Mesodermal cell (in vitro differentiated cells): ENCODE data around the gene TSPAN18.

Experiments used
- H3K27ac ChIP-seq: 2 replicates; pipeline ENCODE4 v1.7.0; 2013; ENCODE audit warnings: mild to moderate bottlenecking, low read depth, low read length, moderate library complexity; ENCODE audit not compliant: severe bottlenecking
- H3K36me3 ChIP-seq: 2 replicates; pipeline ENCODE4 v1.7.1; 2013; ENCODE audit warnings: mild to moderate bottlenecking, low read length, moderate library complexity; ENCODE audit not compliant: control insufficient read depth, insufficient read depth
- H3K4me1 ChIP-seq: one replicate; pipeline ENCODE4 v1.7.1; 2013; ENCODE audit warnings: mild to moderate bottlenecking, low read length; ENCODE audit not compliant: insufficient read depth, control insufficient read depth, poor library complexity, severe bottlenecking
- H3K4me3 ChIP-seq: 2 replicates; pipeline ENCODE4 v1.7.0; 2013; ENCODE audit warnings: low read length, control low read depth, mild to moderate bottlenecking; ENCODE audit not compliant: insufficient read depth, poor library complexity, severe bottlenecking; ENCODE audit errors: extremely low read depth
- H3K9me3 ChIP-seq: 2 replicates; pipeline ENCODE4 v1.7.1; 2013; ENCODE audit warnings: mild to moderate bottlenecking, low read length, moderate library complexity; ENCODE audit not compliant: control insufficient read depth
- WGBS, 2 experiments: methylation state at CpG; one replicate each; pipeline ENCODE4 v1.1.5; 2013; ENCODE audit warnings: missing lambda C conversion rate in 2 of 2; ENCODE audit not compliant: insufficient coverage in 2 of 2; 5-methylcytosine and 5-hydroxymethylcytosine counted together

Gene TSPAN18

DNA sequence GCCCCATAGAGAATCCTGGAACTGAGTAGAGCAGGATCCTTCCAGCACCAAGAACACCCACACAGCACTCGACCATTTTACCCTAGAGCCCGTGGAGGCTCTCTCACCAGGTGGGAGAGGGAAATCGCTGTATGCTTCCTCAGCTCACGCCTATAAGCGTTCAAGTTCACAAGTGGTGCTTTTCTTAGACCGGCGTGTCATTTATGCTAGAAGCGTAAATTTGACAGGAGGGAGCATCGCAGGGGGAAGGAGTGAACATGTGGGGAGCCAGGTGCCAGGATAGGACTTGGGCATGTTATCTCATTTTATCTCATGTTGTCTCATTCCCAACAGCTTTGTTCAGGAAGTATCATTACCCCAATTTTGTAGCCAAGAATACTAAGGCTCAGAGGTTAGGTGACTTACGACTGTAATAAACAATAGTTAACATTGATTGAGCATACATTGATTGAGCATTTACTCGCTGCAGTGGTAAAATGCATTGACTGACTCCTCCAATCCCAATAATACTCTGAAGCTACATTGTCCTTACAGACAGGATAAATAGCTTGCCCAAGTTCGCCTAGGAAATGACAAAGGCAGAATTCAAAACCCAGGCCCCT lies 243.0 kb downstream of the TSPAN18 start:
- 89 to 93% methylated on average over 10 of the region's 12 CpGs for WGBS, 2 experiments
- Histone ChIP-seq H3K27ac (no peak overlapping the region), H3K4me1 (peaks cover 17% of the 10 kb centered on the region), H3K4me3 (no peak overlapping the region), H3K9me3 (no peaks in the 10 kb centered on the region), H3K36me3 (no peaks in the 10 kb centered on the region)

DNA sequence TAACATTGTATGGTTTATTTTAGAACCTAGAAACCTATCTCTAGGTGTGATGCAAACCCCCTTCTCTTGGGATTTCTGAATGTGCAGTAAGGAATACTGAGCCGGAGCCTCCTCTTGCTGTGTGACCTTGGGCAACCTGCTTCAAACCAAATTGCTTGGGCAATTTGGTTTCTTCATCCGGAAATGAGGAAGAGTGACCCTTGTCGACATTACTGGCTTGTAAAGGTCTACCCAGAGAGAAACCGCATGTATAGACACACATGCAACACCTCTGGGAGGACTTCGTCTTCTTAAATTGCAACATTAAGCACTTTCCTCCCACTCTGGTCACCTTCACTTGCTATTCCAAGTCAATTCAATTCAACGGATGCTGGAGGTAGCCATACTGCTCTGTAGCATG lies 243.5 kb downstream of the TSPAN18 start:
- no peaks in the 10 kb centered on the region for H3K9me3 ChIP-seq
- WGBS, 2 experiments: 95 to 97% methylated on average over 6 of the region's 6 CpGs

DNA sequence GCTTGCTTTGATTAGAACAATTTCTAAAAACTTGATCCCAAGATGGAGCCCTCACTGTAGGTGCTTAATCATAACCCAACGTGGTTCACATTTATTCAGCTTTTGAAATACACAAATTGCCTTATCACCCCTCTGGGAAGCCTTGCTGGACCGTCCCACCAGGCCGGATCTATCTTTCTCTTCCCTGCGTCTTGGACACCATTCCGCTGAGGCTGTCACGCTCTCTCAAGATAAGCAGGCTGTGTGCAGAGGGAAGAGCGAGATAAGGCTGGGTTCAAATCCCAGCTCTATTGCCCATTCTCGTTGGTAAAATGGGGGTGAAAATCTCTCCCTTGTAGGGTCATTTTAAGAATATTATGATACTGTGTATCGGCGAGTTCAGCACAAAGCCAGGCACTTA lies 244.4 kb downstream of the TSPAN18 start:
- no peak overlapping the region for H3K4me3 ChIP-seq
- peaks cover 17% of the 10 kb centered on the region for H3K4me1 ChIP-seq
- no peaks in the 10 kb centered on the region for H3K36me3 ChIP-seq
- H3K27ac ChIP-seq: no peak overlapping the region
- WGBS, 2 experiments: 85 to 97% methylated on average over 5 to 7 of the region's 10 CpGs
- no peaks in the 10 kb centered on the region for H3K9me3 ChIP-seq

More for the DNA sequence above, 243.5 kb downstream of the TSPAN18 start:
- Histone ChIP-seq H3K36me3 (no peaks in the 10 kb centered on the region), H3K4me1 (peaks cover 17% of the 10 kb centered on the region), H3K27ac (no peak overlapping the region), H3K4me3 (no peak overlapping the region)

DNA sequence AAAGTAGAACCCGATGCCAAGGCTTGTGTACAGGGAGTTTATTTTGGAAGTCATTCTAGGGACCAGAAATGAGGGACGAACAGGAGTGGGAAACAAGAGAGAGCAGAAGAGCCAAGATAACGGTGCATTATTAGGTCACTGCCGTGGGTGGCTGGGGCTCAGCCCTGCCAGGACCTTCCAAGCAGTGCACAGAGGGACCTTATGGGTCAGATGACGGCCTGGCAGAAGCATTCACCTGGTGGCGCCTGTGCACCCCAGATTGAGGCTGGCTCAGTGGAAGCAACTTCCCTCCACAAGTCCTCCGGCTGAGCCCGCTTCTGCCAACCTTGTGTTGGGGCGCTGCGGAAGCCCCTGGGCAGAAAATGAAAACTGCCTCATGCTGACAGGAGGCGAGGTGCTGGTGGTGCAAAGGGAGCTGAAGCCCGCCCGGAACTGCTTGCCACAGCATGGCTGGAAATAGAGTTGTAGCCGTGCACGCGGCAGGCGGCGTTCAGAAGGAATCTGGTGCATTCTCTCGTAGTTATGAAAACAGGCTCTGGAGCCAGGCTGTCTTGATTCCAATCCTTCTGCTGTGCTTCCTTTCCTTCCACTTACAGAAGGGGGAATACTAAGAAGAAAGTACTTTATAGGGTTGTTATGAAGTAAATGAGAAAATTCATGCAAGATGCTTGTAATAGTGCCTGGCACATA lies 246.1 kb downstream of the TSPAN18 start:
- peaks cover 34% of the 10 kb centered on the region for H3K4me1 ChIP-seq
- 95 to 96% methylated on average over 15 to 18 of the region's 19 CpGs for WGBS, 2 experiments
- H3K36me3 ChIP-seq: no peaks in the 10 kb centered on the region
- H3K9me3 ChIP-seq: no peaks in the 10 kb centered on the region
- no peak overlapping the region for H3K4me3 ChIP-seq
- no peak overlapping the region for H3K27ac ChIP-seq

DNA sequence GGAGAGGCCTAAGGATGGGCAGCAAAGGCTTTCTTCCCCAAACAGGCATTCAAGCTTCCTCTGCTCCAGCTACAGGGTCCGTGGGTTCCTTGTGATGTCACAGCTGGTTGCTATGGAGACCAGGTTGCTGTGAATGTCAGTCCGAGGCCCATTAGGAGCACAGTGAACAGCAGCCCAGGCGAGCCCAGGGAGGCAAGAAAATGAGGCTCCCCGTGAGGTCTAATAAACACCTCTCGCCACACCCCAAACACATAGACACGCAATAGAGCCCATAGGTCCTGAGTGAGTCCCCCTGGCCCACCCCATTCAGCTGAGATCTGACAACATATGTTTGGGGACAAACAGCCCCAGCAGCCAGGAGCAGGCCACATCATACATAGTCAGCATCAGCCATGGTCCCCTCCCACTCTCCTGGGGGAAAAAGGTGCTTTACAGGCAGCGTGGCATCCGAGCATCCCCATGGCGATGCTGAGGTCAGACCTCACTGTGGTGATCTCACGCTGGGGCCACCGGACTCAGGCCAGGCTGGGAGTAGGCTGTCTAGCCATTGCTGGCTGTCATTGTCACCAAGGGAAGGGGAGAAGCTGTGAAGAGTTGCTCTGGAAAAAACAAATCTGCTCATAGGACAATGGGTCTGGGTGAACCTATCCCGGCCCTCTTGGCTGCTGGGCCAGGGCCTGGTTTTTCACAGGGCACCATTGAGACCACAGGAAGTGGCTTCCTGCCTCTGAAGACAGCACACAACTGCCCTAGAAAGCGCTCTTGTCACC lies 247.1 kb downstream of the TSPAN18 start:
- WGBS, 2 experiments: 67 to 82% methylated on average over 9 to 10 of the region's 13 CpGs
- peaks cover 42% of the 10 kb centered on the region for H3K4me1 ChIP-seq
- H3K4me3 ChIP-seq: no peak overlapping the region
- H3K9me3 ChIP-seq: no peaks in the 10 kb centered on the region
- H3K27ac ChIP-seq: peak overlapping the region; percentile 23
- no peaks in the 10 kb centered on the region for H3K36me3 ChIP-seq

DNA sequence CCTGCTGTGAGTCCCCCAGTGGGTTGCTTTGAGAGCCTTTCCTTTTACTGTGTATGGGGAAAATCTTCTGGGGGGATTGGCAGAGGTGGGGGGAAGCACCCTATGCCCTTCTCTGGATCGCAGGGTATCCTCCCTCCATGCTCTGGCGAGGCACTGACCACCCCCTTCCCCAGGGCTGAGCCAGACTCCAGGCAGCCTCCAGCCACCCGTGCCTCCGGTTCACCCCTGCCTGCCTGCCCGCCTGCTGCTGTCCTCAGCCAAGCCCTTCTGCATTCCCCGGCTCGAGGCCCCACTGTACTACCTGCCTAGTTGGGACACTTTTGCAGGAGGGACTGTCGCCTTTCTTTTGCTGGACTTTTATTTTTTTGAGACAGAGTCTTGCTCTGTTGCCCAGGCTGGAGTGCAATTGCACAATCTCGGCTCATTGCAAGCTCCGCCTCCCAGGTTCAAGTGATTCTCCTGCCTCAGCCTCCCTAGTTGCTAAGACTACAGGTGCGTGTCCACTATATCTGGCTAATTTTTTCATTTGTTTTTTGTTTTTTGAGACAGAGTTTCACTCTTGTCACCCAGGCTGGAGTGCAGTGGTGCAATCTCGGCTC lies 247.7 kb downstream of the TSPAN18 start:
- Histone ChIP-seq H3K9me3 (no peaks in the 10 kb centered on the region), H3K4me1 (peaks cover 42% of the 10 kb centered on the region), H3K36me3 (no peaks in the 10 kb centered on the region), H3K27ac (peak overlapping the region; percentile 23), H3K4me3 (no peak overlapping the region)
- 85 to 91% methylated on average over 10 to 11 of the region's 12 CpGs for WGBS, 2 experiments

DNA sequence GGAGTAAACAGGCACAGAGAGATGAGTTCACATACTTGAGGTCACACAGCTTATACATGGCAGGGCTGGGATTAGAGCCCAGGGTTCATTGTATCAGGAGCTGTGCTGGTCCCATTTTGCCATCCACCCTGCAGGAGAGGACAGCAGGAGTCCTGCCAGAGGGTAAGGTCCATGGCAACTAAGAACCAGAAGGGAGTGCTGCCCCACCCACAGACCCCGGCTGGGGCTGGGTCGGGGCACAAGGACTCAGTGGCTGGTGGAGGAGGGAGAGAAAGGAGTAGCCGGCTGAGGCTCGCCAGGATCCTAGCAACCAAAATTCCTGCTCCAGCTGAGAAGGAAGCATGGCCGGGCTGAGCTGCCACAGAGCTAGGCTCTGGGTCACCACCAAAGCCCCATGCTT lies 249.8 kb downstream of the TSPAN18 start:
- Histone ChIP-seq H3K4me3 (no peak overlapping the region), H3K9me3 (no peaks in the 10 kb centered on the region), H3K36me3 (no peaks in the 10 kb centered on the region), H3K27ac (no peak overlapping the region), H3K4me1 (peaks cover 49% of the 10 kb centered on the region)
- 71 to 76% methylated on average over 5 of the region's 5 CpGs for WGBS, 2 experiments

DNA sequence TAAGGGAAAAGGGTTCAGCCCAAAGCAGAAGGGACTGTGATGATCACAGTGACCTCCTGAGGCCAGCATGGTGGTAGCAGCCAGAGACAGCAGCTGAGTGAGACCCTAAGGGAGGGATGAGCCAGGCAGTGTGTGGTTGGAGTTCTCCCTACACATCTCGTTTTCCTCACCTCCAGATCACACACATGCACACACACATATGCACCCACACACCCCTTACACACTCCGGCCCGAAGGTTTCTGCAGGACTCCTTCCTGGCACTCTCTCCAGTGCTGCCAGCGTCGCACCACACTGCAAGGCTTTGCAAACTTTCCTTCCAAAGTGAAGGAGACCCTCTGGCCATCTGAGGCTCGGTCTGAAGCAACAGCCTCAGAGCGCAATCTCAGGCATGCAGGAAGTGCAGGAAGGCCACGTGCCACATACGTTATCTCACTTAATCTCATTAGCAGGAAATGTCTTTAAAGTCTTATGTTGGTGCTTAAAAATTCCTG lies 250.8 kb downstream of the TSPAN18 start:
- Histone ChIP-seq H3K36me3 (no peaks in the 10 kb centered on the region), H3K27ac (peak overlapping the region; percentile 59), H3K4me1 (peaks cover 49% of the 10 kb centered on the region), H3K9me3 (no peaks in the 10 kb centered on the region), H3K4me3 (no peak overlapping the region)
- WGBS, 2 experiments: 40 to 47% methylated on average over 4 to 7 of the region's 9 CpGs

DNA sequence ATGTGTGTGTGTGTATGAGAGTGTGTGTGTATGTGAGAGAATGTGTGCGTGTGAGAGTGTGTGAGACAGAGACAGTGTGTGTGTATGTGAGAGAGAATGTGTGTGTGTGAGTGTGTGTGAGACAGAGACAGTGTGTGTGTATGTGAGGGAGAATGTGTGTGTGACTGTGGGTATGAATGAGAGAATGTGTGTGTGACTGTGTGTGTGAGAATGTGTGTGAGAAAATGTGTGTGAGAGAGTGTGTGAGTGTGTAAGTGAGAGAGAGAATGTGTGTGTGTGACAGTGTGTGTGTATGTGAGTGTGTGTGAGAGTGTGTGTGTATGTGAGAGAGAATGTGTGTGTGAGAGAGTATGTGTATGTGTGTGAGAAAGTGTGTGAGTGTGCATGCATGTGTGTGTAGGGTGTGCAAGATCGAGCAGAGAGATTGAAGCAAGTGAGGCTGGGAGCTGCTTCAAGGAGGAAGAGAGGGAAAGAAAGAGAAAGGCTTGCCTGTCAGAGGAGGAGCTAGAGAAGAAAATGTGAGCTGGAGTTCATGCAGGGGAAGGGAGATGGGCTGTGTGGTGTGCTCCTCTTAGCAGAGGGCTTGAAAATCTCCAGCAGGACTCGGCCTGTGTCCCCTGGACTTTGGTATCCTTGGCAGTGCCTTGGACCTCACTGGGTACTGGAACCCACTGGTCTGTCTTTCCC lies 251.7 kb downstream of the TSPAN18 start:
- Histone ChIP-seq H3K4me3 (no peak overlapping the region), H3K4me1 (peaks cover 43% of the 10 kb centered on the region), H3K9me3 (no peaks in the 10 kb centered on the region), H3K27ac (peak overlapping the region; percentile 59), H3K36me3 (no peaks in the 10 kb centered on the region)
- WGBS, 2 experiments: 80 to 86% methylated on average over 3 of the region's 3 CpGs

DNA sequence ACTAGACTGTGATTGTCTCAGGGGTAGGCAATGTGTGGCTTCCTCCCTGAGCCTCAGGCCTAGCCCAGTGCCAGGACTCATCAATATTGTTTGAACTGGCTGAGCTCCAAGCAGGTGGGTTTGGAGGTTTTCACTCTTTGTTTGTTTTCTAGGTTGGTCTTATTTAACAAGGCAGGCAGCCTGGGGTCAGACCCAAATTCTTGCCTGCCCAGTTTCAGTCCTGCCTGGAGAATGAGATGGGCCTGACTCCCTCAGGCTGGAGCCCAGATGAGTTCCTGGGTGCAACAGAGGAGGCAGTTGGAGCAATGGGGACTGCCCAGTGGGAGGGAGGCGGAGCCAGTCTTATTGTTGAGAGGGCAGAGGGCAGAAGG lies 252.2 kb downstream of the TSPAN18 start:
- Histone ChIP-seq H3K9me3 (no peaks in the 10 kb centered on the region), H3K4me3 (no peak overlapping the region), H3K4me1 (peaks cover 38% of the 10 kb centered on the region), H3K27ac (peak overlapping the region; percentile 41), H3K36me3 (no peaks in the 10 kb centered on the region)
- WGBS, 2 experiments: 91 to 100% methylated on average over 1 of the region's 1 CpG
